BJ (cell line): ENCODE results near the gene SPEF1. TPM values are rescaled to one million over a fixed set of nuclear protein-coding genes. Genes with fewer than 3 reads are reported as not detected.
A peak's percentile ranks its signal among the peaks of the same experiment; 100 is the strongest.

Experiments
- CTCF ChIA-PET: fragments of 350-600 bp; formaldehyde crosslinking; extraction: SDS; loops from one replicate; lab custom pipeline; 2021; ENCODE audit warnings: antibody characterized with exemption, inconsistent platforms; lab: Yijun Ruan, JAX
- POLR2A ChIA-PET: fragments of 300-600 bp; sonication (Branson Sonifier 250); formaldehyde crosslinking; extraction: SDS; loops from one replicate; lab custom pipeline; 2021; ENCODE audit warnings: antibody characterized with exemption; lab: Charles Lee
- DNase-seq: peaks from one replicate; pipeline ENCODE4 v3.0.0-alpha.2; 2011; ENCODE audit warnings: low read depth
- H3K27me3 ChIP-seq: 2 replicates; pipeline ENCODE4 v1.6.0; 2011; ENCODE audit warnings: low read length; ENCODE audit not compliant: control insufficient read depth, insufficient read depth
- H3K36me3 ChIP-seq: 2 replicates; pipeline ENCODE4 v1.5.1; 2011; ENCODE audit warnings: low read length; ENCODE audit not compliant: control insufficient read depth, insufficient read depth
- H3K4me3 ChIP-seq: 2 replicates; pipeline ENCODE4 v1.5.1; 2011; ENCODE audit warnings: low read depth, mild to moderate bottlenecking, control low read depth, low read length
- CTCF ChIP-seq: IDR thresholded peaks from 2 replicates; pipeline ENCODE4 v1.5.1; 2011; ENCODE audit warnings: low read depth, mild to moderate bottlenecking, control low read depth, inconsistent platforms, low read length, moderate library complexity; ENCODE audit not compliant: insufficient read depth
- polyA plus RNA-seq: library from polyadenylated mRNA; depleted of rRNA; stranded (reverse); fragments of >200 nt; gene quantifications from 2 replicates; pipeline ENCODE4 v1.2.3, GENCODE V29; 2011

SPEF1 gene
- polyA plus RNA-seq, 1 experiment: 0.17 TPM

- peaks cover 2% of the 10 kb centered on the region; the same call in 1 of the 2 replicates for H3K36me3 ChIP-seq
- CTCF ChIA-PET: interaction anchor here (0.6 to 6.7 kb wide), 27 partner anchors 9 to 358 kb away, joined by 3 to 51 read pairs (median 4); partner anchors contain the start of genes ADISSP, AP5S1, CENPB and HSPA12B
- POLR2A ChIA-PET: no interaction called here
- H3K4me3 ChIP-seq: no peak overlapping the region
- TF ChIP-seq CTCF: no peak
- no peak for DNase-seq
- H3K27me3 ChIP-seq: no peaks in the 10 kb centered on the region
Observed at GRCh38 chr20:3752386-3752759, 28.9 kb downstream of the SPEF1 start.

DNA sequence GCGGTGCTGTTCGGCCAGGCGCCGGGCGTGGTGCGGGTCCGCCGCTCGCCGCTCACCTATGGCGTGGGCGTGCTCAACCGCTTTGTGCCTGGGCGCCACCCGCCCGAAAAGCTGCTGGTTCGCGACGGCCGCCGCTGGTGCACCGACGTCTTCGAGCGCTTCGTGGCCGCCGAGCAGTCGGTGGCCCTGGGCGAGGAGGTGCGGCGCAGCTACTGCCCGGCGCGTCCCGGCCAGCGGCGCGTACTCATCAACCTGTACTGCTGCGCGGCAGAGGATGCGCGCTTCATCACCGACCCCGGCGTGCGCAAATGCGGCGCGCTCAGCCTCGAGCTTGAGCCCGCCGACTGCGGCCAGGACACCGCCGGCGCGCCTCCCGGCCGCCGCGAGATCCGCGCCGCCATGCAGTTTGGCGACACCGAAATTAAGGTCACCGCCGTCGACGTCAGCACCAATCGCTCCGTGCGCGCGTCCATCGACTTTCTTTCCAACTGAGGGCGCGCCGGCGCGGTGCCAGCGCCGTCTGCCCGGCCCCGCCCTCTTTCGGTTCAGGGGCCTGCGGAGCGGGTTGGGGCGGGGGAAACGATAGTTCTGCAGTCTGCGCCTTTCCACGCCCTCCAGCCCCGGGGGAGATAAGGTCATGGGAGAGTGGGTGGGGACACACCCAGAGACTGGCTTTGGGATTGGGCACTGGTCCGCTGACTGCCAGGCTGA lies 29.4 kb downstream of the SPEF1 start:
- ChIA-PET CTCF (interaction anchor here (0.6 to 6.7 kb wide), 12 partner anchors 11 to 334 kb away, joined by 3 to 51 read pairs (median 4); partner anchors contain the start of genes ADISSP, AP5S1 and SPEF1), POLR2A (no interaction called here)
- Histone ChIP-seq H3K27me3 (no peaks in the 10 kb centered on the region), H3K36me3 (peaks cover 2% of the 10 kb centered on the region; the same call in 1 of the 2 replicates), H3K4me3 (no peak overlapping the region)
- TF ChIP-seq CTCF: no peak
- no peak for DNase-seq

DNA sequence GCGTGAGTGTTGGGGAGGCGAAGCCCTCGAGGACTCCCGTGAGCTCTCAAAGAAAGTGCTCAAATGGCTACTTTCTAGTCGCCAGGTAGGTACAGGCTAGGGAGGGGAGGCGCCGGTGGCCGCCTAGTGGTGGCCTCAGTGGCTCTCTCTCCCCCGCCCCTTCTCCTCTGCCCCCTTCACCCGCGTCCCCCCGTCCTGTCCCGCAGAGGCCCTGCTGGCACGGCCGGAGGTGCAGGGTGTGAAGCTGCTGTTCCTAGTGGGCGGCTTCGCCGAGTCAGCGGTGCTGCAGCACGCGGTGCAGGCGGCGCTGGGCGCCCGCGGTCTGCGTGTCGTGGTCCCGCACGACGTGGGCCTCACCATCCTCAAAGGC lies 30.0 kb downstream of the SPEF1 start:
- DNase-seq: no peak
- Histone ChIP-seq H3K36me3 (peaks cover 2% of the 10 kb centered on the region; the same call in 1 of the 2 replicates), H3K27me3 (no peaks in the 10 kb centered on the region), H3K4me3 (no peak overlapping the region)
- CTCF ChIA-PET: interaction anchor here (0.6 to 1.5 kb wide), 6 partner anchors 35 to 334 kb away, joined by 3 to 5 read pairs (median 4); partner anchors contain the start of gene AP5S1
- POLR2A ChIA-PET: no interaction called here
- no peak for TF ChIP-seq CTCF

GRCh38 chr20:3749689-3750531 lies 31.3 kb downstream of the SPEF1 start:
- no peak for DNase-seq
- CTCF ChIA-PET: interaction anchor here (0.5 to 2.1 kb wide), 7 partner anchors 13 to 73 kb away, joined by 3 to 6 read pairs (median 4); partner anchors contain the start of genes AP5S1 and CENPB

More at GRCh38 chr20:3749689-3750531, 31.3 kb downstream of the SPEF1 start:
- H3K4me3 ChIP-seq: no peak overlapping the region
- TF ChIP-seq CTCF: peak; percentile 31; the same call in 1 of the 2 replicates
- no peaks in the 10 kb centered on the region for H3K36me3 ChIP-seq
- no peaks in the 10 kb centered on the region for H3K27me3 ChIP-seq
- POLR2A ChIA-PET: no interaction called here
